Right lobe of liver (tissue), 4 donors: ENCODE data around the gene TRIO.

Source experiments
- POLR2A ChIP-seq: fragments of 450-650 bp; IDR thresholded peaks from one replicate; pipeline ENCODE4 v1.6.1; 2017; ENCODE audit warnings: antibody characterized with exemption, mild to moderate bottlenecking
- TF ChIP-seq, protein P1 (sequence below), 4 donors: fragments of 200-600 bp in 3 of 4; fragments of 450-650 bp in 1 of 4; IDR thresholded peaks; one replicate each; pipeline versions ENCODE4 v1.5.1 to v1.8.0; 2016 to 2022; ENCODE audit warnings: antibody characterized with exemption in 4 of 4, mild to moderate bottlenecking in 2 of 4
- donor health status: DM: no; HTN: no; CAD: no.
- donor health status: DM: no; HTN: no; CAD: no.
- donor health status: DM: no; HTN: yes; CAD: no.

DNA sequence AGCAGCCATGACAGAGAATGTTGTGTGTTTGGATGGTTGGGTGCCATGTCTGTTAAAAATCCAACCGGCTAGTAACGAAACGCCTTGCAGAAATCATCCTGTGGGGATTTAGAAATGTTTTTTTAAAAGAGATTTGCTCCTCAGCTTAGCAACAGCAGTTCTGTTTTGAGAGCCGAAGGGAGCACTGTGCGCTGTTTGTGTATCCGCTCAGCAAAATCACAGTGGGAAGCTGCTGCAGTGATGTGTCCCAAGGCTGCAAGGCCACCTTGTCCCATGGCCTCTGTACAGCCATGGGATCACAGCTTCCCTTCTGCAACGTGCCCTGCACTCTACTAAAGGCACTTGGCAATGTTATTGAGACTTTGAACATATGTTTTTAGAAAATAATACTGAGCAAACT, 40.9 kb downstream of the TRIO start:
- TF ChIP-seq, protein P1, sequence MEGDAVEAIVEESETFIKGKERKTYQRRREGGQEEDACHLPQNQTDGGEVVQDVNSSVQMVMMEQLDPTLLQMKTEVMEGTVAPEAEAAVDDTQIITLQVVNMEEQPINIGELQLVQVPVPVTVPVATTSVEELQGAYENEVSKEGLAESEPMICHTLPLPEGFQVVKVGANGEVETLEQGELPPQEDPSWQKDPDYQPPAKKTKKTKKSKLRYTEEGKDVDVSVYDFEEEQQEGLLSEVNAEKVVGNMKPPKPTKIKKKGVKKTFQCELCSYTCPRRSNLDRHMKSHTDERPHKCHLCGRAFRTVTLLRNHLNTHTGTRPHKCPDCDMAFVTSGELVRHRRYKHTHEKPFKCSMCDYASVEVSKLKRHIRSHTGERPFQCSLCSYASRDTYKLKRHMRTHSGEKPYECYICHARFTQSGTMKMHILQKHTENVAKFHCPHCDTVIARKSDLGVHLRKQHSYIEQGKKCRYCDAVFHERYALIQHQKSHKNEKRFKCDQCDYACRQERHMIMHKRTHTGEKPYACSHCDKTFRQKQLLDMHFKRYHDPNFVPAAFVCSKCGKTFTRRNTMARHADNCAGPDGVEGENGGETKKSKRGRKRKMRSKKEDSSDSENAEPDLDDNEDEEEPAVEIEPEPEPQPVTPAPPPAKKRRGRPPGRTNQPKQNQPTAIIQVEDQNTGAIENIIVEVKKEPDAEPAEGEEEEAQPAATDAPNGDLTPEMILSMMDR (IDR thresholded peaks at IDR 0.05) = no peak
- no peak for TF ChIP-seq POLR2A
